Activated T-cell treated with anti-CD3 and anti-CD28 coated beads, Interleukin-2, amount 50 U/mL, for 24 hours (primary cell): ENCODE results near the gene MFAP4.
A peak's percentile ranks its signal among the peaks of the same experiment; 100 is the strongest.

Experiments
- DNase-seq: peaks from one replicate; pipeline ENCODE4 v3.0.0-alpha.2; 2020
- H3K27ac Mint-ChIP-seq: 2 replicates; pipeline ENCODE4 v1.8.0; 2020; ENCODE audit warnings: mild to moderate bottlenecking, mixed read lengths
- H3K27me3 Mint-ChIP-seq: 2 replicates; pipeline ENCODE4 v1.8.0; 2020; ENCODE audit warnings: mixed read lengths
- H3K36me3 Mint-ChIP-seq: 2 replicates; pipeline ENCODE4 v1.8.0; 2020; ENCODE audit warnings: low read depth, mixed read lengths
- H3K4me1 Mint-ChIP-seq: 2 replicates; pipeline ENCODE4 v1.8.0; 2020; ENCODE audit warnings: low read depth, mixed read lengths
- H3K4me3 Mint-ChIP-seq: 2 replicates; pipeline ENCODE4 v1.8.0; 2020; ENCODE audit warnings: mild to moderate bottlenecking, moderate library complexity, mixed read lengths
- H3K9me3 Mint-ChIP-seq: 2 replicates; pipeline ENCODE4 v1.8.0; 2020; ENCODE audit warnings: mixed read lengths

Gene MFAP4

DNA sequence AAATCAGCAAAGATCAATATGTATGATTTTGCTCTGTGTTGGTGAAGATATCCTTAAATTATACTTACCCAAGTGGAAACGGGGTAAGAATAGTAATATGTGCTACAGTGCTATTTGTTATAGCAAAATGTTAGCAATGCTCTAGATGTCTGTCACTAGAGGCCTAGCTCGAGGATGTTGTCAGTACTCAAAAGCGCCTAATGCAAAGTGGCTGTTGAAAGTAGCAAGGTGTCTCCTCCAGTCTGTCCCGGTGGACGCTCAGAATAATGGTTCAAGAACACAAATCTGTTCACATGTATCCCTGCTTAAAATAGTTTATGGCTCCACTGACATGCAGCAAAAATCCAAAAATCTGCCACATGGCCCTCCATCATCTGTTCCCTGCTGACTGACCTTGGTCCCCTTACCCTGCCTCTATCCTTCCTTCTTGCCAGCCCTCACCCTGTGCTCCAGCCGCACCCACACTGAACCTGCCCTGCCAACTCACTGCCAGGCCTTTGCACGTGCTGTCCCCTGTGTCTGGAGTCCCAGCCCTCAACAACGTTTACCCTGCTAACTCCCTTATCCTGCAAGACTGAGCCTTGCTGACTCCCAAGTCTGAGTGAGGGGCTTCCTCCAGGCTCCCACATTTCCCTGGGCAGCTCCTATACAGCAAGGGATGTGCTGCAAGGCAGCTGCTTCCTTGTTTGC lies 14.5 kb upstream of the MFAP4 start:
- Mint-ChIP-seq H3K36me3 (no peaks in the 10 kb centered on the region), H3K27ac (no peak overlapping the region), H3K4me1 (no peaks in the 10 kb centered on the region), H3K27me3 (no peaks in the 10 kb centered on the region), H3K9me3 (no peaks in the 10 kb centered on the region), H3K4me3 (no peak overlapping the region)
- no peak for DNase-seq

DNA sequence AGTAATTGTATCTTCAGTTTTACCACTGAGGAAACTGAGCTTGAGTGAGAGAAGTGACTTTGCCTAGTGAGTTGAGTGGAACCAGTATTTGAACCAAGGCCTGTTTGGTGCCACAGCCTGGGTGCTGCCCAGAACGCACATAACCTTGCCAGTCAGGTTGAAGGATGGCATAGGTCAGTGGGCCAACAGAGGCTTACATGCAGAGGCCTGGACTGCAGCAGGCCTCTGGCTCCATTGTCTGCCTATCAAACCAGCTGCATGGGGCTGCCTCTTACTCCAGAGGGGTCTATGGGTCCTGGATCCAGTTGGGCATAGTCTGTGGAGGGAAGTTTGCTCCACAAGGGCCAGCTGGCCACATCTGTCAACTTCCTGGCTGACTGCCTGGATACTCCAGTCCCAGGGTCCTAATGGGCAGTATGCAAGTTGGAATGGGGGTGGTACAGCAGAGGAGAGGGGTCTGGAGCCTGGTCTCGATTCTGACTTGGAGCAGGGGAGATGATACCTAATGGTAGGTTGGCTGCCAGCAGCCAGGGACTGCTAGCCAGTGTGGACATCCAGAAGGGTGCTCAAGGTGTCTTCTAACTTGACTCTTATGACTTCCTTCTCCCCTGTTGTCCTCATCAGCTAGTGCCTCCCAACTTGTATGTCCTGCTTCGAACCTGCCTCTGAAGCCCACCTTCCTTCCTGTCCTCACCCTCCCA lies 12.9 kb upstream of the MFAP4 start:
- DNase-seq, result no peak
- H3K4me1 Mint-ChIP-seq, result no peaks in the 10 kb centered on the region
- no peaks in the 10 kb centered on the region for H3K9me3 Mint-ChIP-seq
- no peak overlapping the region for H3K27ac Mint-ChIP-seq
- H3K36me3 Mint-ChIP-seq, result no peaks in the 10 kb centered on the region
- no peak overlapping the region for H3K4me3 Mint-ChIP-seq
- H3K27me3 Mint-ChIP-seq, result no peaks in the 10 kb centered on the region

DNA sequence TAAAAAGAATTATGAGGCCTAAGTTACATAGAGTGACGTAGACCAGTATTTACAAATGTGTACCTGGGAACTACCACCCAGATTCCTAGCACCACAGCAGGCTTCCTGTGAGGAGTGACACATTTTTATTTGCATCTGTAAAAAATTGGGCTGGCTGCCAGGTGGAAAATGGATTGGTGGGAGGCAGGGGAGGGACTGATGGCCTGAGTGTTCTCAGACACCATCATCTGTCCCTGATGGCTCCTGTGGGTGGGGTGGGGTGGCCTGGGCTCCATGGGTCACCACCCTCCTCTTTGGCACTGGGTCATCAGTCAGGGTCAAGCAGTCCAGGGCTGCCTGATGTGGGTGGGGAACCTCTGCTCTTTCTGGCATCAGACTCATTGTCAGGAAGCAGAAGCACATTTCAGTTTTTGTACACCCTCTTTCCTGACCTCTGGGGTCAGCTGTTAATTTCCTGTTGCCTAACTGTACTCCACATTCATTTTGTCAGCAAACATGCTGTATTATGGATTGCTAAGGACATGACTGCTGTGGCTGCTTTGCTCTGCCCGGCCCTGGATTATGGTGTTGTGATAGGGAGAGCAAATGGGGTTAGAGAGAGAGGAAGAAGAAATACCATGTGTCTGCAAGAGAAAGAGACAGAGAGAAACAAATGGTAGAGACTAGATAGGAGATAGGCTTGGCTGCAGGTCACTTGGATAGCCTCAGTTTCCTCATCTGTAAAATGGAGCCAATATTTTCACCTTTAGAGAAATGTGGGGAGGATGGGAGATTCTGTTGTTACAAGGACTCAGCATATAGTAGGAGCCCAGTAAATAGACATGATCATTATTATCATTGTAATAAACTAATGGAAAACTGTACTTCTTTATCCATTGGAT lies 11.6 kb upstream of the MFAP4 start:
- Mint-ChIP-seq H3K9me3 (no peaks in the 10 kb centered on the region), H3K4me3 (no peak overlapping the region), H3K4me1 (no peaks in the 10 kb centered on the region), H3K27me3 (no peaks in the 10 kb centered on the region), H3K27ac (no peak overlapping the region), H3K36me3 (no peaks in the 10 kb centered on the region)
- DNase-seq, result no peak

DNA sequence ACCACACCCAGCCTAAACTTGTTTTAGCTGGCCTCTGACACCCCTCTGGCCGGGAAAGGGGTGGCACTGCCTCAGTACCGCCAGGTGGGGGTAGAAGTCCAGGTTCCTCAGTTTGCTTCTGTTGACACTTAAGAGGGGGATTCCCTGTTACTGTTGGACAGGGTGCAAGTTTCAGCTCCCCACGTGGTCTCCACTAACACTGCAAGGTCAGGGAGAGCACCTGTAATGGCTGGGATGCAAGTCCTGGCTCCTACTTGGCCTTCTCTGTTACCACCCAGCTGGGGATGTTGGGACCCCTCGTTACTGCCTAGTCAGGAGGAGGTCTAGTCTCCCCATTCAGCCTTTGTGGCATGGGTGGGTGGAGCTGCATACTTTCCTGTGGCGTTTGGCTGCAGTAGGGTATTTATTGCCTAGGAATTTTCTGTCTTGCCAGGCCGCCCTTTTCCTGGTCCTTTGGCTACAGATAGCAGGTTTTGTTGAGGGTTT lies 10.6 kb upstream of the MFAP4 start:
- no peak for DNase-seq
- H3K27me3 Mint-ChIP-seq, result no peaks in the 10 kb centered on the region
- H3K9me3 Mint-ChIP-seq, result no peaks in the 10 kb centered on the region
- H3K27ac Mint-ChIP-seq, result no peak overlapping the region
- no peaks in the 10 kb centered on the region for H3K4me1 Mint-ChIP-seq
- no peaks in the 10 kb centered on the region for H3K36me3 Mint-ChIP-seq
- no peak overlapping the region for H3K4me3 Mint-ChIP-seq

DNA sequence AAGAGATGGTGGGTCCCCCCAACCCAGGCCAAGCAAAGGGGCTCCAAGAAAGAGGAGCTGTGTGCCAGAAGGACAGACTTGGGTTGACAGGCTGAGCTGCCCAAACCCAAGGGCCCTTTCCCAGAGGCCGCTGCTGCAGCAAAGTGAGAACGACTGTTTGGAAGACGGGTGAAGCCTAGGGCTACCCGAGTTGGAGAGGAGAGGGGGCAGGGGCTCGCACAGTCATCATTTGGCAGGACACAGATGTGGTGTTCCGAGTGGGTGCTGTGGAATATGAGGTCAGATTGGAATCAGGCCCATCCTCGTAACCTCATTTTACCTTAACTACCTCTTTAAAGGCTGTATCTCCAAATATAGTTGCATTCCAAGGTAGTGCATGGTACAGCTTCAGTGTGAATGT lies 5.3 kb upstream of the MFAP4 start:
- no peak for DNase-seq
- Mint-ChIP-seq H3K4me1 (peaks cover 3% of the 10 kb centered on the region), H3K36me3 (no peaks in the 10 kb centered on the region), H3K27me3 (no peaks in the 10 kb centered on the region), H3K9me3 (no peaks in the 10 kb centered on the region), H3K4me3 (no peak overlapping the region), H3K27ac (no peak overlapping the region)

DNA sequence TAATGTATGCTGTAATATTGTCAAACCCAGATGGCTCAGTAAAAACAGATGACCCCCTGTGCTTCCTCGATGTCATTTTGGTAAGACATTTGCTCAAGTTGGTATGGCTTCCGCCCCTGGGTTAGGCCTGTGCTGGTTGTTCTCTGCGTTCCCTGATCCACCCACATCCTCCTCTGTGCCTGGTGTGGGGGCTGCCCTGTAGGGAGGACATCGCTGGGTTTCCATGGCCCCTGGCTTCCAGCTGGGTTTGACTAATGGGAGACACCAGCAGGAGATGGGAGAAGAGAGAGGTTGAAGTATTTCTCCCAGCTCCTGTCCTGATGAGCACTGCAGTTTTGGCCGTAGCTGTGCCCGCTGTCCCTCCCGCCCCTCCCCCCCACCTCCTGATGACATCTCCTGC lies 4.4 kb upstream of the MFAP4 start:
- H3K9me3 Mint-ChIP-seq, result no peaks in the 10 kb centered on the region
- no peaks in the 10 kb centered on the region for H3K27me3 Mint-ChIP-seq
- no peaks in the 10 kb centered on the region for H3K36me3 Mint-ChIP-seq
- H3K4me3 Mint-ChIP-seq, result no peak overlapping the region
- H3K27ac Mint-ChIP-seq, result no peak overlapping the region
- peaks cover 6% of the 10 kb centered on the region for H3K4me1 Mint-ChIP-seq
- no peak for DNase-seq

DNA sequence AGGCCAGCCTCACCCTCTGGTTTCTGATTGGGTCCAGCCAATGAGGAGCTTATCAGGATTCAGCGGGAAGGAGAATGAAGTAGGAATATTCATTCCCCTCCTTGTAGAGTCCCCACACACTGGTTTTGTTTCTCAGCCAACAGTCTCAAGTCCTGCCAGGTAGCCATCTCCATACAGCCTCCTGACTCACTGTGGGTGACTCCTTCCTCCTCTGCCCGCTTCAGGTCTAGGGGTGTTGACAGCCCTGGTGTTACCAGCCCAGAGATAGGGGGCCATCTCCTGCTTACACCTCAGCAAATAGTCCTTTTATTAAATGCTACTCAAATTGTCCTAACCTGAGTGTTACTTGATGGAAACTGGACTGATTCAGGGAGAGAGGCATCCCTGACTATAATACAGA lies 4.0 kb upstream of the MFAP4 start:
- H3K4me1 Mint-ChIP-seq, result peaks cover 9% of the 10 kb centered on the region
- H3K36me3 Mint-ChIP-seq, result no peaks in the 10 kb centered on the region
- no peak overlapping the region for H3K4me3 Mint-ChIP-seq
- H3K27me3 Mint-ChIP-seq, result no peaks in the 10 kb centered on the region
- H3K27ac Mint-ChIP-seq, result no peak overlapping the region
- H3K9me3 Mint-ChIP-seq, result no peaks in the 10 kb centered on the region
- no peak for DNase-seq

DNA sequence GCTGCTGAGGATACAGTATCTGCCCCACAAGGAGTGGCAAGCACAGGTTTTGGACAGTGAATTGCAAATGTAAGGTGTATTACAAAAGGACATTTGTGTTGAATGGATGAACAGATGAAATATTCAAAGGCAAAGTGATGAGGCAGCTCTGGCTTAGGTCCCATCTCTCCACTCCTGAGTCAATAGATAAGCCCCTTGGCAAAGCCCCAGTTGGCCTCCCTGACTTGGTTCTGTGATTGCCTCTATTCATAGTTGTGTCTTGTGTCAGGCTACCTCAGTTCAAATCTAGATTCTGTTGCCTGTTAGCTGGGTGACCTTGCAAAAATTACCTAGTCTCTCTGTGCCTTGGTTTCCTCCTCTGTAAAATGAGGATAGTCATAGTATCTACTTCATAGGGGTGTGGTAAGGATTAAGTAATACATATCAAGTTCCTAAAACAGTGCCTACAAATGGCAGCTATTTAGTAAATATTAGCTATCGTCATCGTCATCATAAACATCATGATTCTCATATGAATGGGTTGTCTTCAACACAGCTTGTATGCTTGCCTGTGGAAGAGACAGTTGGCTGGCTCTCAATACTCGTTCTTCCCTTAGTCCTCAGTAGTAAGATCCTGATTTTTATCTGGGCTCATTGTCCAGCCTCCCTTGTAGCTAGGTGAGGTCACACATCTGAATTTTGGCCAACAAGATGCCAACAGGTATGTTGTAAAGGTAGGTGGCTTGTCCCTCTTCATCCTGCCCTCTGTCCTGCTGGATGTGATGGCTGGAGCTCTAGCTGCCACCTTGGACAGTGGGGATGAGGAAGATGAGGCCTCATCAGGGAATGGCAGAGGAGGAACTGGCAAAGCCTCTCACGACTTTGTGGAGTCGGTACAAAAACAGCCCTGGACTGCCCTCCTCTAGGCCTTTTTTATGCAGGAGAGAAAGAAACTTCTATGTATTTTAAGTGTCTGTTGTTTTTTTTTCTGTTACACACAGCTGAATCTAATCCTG lies 2.1 kb upstream of the MFAP4 start:
- Mint-ChIP-seq H3K27me3 (no peaks in the 10 kb centered on the region), H3K27ac (no peak overlapping the region)

DNA sequence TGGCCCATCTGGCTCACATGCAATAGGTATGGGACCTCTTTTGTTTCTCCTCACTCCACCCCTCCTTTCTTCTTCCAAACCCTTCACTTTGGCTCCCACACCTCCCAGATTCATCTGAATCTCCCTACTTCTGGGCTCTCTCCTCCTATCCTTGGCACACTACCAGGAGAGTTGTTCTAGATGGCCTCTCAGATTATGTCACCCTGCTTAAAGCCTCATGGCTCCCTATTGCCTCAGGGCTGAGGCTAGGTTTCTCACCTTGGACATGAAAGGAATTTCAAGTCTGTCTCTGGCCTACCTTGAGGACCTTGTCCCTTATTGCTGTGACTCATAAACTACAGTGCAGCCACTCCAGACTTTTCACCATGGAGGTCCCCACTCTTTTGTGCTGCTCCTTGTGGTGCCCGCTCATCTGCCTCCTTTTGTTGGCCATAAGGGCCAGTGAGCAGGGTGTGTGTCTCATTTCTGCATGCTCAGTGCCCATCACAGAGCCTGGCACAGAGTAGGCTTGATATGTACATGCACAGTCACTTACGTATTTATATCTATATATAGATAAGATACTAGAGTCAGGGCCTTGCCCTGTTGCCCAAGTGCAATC lies 1.0 kb upstream of the MFAP4 start:
- no peak overlapping the region for H3K4me3 Mint-ChIP-seq
- no peak overlapping the region for H3K27ac Mint-ChIP-seq
- H3K9me3 Mint-ChIP-seq, result no peaks in the 10 kb centered on the region
- no peaks in the 10 kb centered on the region for H3K27me3 Mint-ChIP-seq
- H3K36me3 Mint-ChIP-seq, result peaks cover 22% of the 10 kb centered on the region
- no peak for DNase-seq
- H3K4me1 Mint-ChIP-seq, result peaks cover 9% of the 10 kb centered on the region

More for the DNA sequence above, 2.1 kb upstream of the MFAP4 start:
- DNase-seq, result no peak
- H3K36me3 Mint-ChIP-seq, result peaks cover 15% of the 10 kb centered on the region
- H3K4me3 Mint-ChIP-seq, result no peak overlapping the region
- H3K9me3 Mint-ChIP-seq, result no peaks in the 10 kb centered on the region
- H3K4me1 Mint-ChIP-seq, result peaks cover 9% of the 10 kb centered on the region

DNA sequence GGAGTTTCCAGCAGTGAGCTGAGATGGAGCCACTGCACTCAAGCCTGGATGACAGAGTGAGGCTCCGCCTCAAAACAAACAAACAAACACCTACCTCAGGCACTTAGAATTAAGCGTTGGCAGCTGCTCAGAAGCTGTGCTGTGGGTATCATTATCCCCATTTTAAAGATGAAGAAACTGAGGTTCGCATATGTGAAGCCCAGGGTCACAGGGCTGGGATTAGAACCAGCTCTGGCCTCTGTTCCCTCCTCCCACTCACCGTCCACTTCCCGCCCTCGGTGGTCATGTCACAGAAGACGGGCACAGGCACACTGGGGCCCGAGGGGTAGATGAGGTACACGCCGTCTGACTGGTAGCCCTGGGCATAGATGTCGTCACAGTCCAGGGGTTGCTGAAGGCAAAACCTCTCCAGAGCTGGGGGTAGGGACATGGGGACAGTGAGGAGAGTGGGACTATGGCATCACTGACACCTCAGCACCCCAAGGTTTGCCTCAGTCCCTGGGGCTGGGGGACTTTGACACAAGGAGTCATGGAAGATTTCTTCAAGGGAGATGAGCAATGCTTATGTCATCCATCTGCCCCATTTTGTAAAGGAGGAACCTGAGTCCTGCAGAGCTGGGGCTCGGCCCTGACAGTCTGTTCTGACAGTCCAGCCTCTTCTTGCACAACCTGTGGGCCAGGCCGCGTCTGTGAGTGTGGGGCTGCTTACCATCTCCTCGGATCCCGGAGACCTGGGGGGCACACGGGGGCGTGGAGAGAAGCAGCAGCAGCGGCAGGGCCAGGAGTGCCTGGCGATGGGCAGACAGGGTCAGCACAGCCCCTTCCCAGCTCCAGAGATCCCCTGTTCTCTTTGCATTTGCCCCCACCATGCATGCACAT lies 700 bp downstream of the MFAP4 start:
- Mint-ChIP-seq H3K4me3 (no peak overlapping the region), H3K4me1 (peaks cover 9% of the 10 kb centered on the region), H3K27me3 (no peaks in the 10 kb centered on the region), H3K36me3 (peaks cover 29% of the 10 kb centered on the region), H3K9me3 (no peaks in the 10 kb centered on the region), H3K27ac (no peak overlapping the region)
- peak; percentile 32 for DNase-seq

DNA sequence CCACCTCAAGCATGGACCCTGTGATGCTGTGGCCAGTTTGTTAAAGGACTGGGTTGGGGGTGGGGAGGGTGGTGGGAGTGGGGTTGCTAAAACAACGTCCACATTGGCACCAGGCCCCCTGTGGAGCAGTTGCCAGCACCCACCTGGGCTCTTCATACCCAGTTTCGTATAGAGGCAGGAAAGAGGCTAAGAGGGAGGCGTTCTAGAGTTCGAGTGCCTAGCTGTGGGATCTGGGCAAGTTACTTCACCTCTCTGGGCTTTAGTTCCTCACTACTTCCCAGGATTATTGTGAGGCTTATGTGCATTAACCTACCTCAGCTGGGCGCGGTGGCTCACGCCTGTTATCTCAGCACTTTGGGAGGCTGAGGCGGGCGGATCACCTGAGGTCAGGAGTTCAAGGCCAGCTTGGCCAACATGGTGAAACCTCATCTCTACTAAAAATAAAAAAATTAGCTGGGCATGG lies 1.4 kb downstream of the MFAP4 start:
- Mint-ChIP-seq H3K36me3 (peaks cover 36% of the 10 kb centered on the region), H3K4me1 (peaks cover 9% of the 10 kb centered on the region), H3K4me3 (no peak overlapping the region), H3K9me3 (no peaks in the 10 kb centered on the region), H3K27ac (no peak overlapping the region), H3K27me3 (no peaks in the 10 kb centered on the region)
- DNase-seq, result peak; percentile 22

DNA sequence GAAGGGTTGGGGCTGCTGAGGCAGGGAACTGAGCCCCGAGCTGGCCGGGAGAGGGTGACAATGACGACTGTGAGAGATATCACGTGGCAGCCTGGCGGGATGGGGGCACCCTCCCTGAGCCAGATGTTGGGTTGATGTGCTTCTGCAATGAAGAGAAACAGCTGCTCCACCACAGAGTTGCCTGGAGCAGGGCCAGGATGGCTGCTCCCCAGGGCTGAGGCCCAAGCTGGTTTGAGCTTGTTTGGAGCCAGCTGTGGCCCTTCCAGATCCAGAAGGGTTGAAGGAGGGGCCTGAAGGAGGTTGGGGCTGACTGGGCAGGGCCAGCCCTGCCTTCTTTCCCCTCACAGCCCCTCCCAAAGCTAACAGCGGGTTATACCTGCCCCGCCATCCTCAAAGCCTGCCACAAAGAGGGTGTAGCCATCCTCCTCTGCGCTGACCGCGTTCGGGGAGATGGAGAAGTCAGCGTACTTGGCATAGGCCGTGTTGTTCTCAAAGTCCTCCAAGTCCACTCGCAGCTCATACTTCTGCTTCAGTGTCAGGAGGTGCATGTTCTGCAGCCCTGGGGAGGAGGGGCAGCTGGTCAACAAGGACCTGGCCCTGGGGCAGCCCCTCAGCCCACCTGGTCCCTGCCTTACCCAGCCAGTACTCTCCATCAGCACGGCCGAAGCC lies 2.1 kb downstream of the MFAP4 start:
- Mint-ChIP-seq H3K36me3 (peaks cover 43% of the 10 kb centered on the region), H3K27me3 (no peaks in the 10 kb centered on the region), H3K4me3 (no peak overlapping the region), H3K9me3 (no peaks in the 10 kb centered on the region), H3K4me1 (peaks cover 9% of the 10 kb centered on the region), H3K27ac (no peak overlapping the region)
- DNase-seq, result peak; percentile 23
